HG03432 (cell line): Measurements from ENCODE around the gene CDKN2C.

Experiments
- ATAC-seq: cut with Tn5 transposase; IDR thresholded peaks from one replicate; pipeline ENCODE4 v1.9.1; 2021; ENCODE audit warnings: mild to moderate bottlenecking, moderate library complexity; ENCODE audit not compliant: unreplicated experiment

CDKN2C gene

GRCh38 chr1:50959913-50960844 lies 9.9 kb upstream of the CDKN2C start, which contains the start of gene FAF1:
Gene FAF1 (minus strand): TSS chr1:50960267. CDS start chr1:50959811, 456 bp downstream.
- peak; percentile 92 for ATAC-seq

GRCh38 chr1:50964863-50965262 lies 5.2 kb upstream of the CDKN2C start:
- ATAC-seq, result no peak

DNA sequence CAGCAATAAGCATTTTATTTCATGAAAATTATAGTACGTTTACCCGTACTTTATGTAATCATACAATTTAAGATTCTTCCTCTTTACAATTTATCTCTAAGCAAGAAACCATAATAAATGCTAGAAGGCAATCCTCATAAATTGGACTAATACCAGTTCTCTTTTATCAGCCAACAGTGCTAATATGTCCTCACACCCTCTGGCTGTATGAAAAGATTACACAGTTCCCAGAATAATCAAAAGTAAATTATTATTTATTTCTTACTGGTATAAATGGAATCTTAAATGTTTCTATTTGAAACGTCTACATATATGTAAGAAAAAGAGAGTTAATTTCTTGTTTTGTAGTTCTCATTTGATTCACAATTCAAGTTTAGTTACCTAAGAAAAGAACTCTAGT lies 3.1 kb upstream of the CDKN2C start:
- ATAC-seq, result no peak

DNA sequence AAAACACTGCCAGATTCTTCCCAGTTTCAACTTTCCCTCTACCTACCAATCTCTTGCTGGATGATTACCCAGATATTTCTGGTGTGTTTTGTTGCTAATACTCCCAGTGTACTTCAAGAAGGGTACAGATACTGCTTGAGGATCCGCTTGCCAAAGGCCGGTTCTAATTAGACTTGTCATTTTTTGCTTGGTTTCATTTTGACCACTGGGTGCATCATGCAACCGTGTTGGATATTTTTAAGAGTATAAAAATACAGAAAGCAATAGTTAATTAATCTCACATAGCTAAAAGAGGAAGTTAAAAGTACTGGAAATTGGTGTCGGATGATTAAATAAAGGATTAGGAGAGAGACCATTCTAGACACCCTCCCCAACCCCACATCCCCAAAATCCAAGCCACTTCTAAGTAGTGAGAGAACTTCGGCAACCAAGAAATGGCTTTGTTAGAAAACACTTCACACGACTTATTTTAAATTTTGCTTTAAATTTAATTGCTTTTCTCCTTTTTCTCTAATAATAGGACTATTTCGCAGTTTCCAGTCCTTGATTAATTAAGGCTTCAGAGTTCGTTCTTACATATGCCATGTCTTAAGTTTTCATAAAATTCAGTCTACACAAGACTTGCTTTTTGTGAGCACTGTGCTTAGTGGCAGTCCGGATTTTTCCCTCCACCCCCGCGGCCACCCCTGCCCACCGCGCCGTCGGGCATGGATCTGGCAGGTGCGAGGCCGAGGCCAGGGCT lies 2.5 kb upstream of the CDKN2C start:
- ATAC-seq, result no peak

- peak; percentile 73 for ATAC-seq
These were observed 1.8 kb upstream of the CDKN2C start for GRCh38 chr1:50968158-50968820.

GRCh38 chr1:50968821-50969610 lies 1.0 kb upstream of the CDKN2C start:
- ATAC-seq, result peak; percentile 20

DNA sequence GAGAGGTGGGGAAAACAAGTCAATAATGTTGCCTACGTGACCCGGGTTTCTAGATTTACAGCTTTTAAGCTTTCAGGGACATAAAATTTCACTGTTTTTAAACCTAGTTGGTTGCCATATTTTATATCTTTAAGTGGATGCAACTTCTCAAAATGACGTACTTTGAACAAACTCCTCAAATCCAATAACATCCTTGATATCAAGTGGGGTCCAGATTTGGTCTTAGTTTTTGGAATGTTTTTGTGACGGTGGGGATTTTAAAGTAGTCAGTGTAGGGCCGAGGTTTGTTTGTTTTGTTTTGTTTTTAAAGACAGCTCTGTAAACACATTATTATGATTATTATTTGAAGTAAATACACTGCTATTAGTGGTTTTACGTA lies 453 bp downstream of the CDKN2C start:
- no peak for ATAC-seq

DNA sequence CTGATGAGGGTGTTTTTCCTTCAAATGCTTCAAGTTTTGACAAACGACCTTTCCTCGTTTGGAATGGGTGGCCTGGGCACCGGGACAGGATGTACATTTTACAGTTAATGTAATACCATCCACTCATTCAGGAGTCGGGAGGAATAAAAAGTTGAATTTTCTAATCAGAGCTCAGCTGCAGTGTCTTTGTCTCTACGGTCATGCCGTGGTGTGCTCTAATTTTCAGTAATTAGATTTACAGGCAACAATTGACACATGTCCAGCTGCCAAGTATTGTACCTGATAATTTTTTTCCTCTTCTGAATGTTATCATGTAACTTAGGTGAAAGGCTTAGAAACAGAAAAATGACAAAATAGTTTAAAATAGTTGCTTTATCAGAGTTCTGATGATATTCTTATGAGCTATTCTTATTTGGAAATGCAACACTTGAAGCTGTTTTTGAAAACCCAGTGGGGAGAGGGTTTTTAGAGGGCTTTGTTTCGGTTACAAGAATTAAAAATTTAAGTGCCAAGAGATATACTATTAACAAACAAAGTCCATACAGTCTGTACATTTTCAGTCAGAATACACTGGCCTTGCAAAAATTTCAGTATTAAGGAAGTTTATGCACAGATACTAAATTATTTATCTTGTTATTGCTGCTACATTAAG lies 1.0 kb downstream of the CDKN2C start:
- ATAC-seq, result no peak

DNA sequence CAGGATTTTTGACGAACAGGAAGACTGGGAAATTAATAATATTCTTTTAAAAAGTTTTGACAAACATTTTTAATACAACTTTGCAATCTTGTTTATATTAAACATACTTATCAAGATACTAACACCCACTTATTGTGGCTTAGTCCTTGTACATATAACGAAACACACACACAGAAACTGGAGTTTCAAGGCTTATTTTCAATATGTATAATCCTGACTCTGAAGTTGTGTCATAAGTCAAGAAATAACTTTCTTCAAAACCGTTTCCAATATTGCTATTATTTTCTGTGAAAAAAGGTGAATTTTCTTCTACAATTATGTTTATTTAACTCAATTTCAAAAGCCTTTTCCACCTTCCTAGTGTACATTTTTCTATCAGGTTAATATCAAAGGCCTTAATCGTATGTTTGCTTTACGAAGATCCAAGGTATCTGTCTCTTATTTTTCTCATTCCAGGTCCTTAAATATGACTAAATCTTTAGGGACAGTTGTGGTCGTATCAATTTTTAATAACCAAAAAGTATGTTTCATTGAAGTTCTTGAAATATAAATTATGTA lies 1.8 kb downstream of the CDKN2C start:
- ATAC-seq, result no peak

DNA sequence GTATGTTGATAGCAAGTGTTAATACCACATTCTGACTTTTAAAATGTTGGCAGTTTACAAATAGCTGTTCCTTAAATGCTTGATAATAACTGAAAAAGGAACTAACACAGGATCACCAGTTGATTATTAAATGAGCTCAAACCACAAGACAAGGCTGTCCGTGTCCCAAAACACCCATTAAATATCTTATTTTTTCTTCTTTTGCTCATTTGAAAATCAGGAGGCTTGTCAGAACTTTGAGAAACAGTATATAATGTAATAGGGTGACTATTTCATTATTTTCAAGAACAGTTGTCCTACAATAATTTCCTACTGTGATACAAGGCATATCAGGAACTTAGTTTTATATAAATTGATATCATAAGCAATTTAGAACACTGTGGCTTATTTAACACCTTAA lies 2.7 kb downstream of the CDKN2C start:
- ATAC-seq, result no peak

DNA sequence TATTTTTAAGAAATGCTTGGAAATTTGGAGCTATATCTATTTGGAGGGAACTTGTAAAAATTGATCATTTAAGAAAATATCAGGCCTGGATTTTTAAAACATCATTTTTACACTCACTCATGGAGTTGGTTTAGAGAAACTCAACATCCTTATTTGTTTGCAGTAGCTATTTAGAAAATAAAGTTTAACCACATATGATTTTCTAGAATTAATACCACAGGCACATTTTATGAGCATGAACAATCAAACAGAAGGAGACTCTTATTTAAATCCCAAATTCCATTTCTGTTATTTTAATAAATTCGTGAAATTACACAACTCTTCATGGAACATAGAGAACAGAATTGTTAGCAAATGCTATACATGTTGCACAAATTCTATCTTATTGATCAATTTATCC lies 3.2 kb downstream of the CDKN2C start:
- no peak for ATAC-seq

GRCh38 chr1:50973875-50974617 lies 4.0 kb downstream of the CDKN2C start:
- no peak for ATAC-seq

GRCh38 chr1:50974618-50974935 lies 4.5 kb downstream of the CDKN2C start:
- no peak for ATAC-seq

DNA sequence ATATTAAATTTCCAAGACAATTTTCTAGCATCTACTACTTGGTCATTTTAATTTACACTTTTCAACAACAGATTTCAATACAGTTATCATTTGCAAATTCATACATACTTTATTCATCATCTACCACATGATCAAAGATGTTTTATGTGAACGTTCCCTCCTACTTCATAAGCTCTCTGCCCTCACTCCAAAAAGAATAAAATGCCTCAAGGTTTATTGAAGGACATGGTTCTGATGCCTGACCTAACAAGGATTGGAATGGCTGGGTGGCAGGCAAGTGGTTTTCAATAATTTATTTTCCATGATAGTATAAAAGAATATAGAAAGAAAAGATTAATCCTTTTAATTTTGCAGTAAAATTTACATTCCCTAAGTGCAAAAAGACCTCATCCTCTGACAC lies 5.4 kb downstream of the CDKN2C start:
- no peak for ATAC-seq

DNA sequence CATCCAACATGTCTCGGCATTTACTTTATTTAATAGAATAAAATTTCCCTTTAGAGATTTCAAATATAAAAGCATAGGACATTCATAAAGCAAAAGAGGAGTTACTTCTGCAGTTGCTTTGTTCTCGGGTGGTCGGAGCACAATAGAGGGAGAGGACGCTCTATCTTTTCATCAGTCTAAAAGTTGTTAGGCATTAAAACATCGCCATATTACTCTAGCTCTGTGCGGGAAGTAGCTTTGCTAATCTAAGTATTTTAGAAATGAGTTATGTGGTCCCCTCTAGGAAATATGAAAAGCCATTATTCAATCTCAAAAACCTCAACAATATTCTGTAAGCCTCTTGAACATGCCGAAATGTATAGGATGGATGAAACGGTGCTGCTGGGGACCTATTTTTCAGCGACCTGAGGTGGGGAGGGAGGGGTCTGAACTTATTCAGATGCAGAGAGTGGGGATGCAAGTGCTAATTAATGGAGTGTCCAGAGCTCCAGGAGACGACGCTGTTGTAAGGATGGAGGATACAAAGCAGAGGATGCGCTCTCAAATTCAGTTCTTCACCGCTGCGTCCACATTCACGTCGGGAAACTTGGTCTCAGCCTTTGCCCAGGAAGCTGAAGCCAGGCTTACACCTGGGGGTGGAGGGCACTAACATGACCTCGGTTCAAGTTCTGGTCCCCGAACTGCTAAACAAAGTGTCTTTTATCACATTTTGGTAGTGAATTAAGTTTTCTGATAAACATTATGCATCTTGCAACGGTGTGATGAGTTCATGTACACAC lies 6.3 kb downstream of the CDKN2C start:
- ATAC-seq, result peak; percentile 14

DNA sequence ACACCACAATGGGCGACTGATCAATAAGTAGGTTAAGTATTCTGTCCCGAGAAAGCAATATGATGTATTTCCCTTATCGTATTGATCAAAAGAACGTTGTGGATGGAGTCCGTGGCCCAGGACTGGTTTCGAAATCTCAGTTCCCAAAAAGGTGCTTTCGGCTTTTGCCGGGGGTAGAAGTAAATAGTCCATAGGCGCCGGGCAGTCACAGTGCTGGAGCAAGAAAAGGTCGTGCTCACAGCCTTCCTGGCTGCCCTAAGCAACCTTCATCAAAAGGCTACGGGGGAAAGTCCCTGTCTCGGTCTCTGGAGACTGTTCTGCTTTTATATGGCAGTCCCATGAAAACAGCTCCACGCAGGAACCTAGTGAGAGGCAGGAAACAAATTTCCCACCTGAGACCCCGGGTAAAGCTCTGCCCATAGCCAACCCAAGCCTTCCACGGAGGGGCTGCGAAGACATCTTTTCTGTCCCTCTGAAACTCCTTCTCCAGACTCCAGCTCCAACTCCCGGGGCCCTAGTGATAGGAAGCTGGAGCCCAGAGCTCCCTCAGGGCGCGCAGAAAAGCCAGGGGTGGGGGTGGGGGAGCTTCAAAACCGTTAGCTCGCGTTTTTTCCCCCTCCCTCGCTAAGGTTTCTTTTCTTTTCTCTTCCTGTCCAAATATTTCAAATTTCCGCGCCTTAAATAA lies 7.0 kb downstream of the CDKN2C start:
- peak; percentile 70 for ATAC-seq

GRCh38 chr1:50977575-50978143 lies 7.6 kb downstream of the CDKN2C start:
- peak; percentile 62 for ATAC-seq
